Activated T-cell treated with anti-CD3 and anti-CD28 coated beads, Interleukin-2, amount 50 U/mL, for 72 hours (primary cell): ENCODE results near the gene FAM200B. TPM values are rescaled to one million over a fixed set of nuclear protein-coding genes. Genes with fewer than 3 reads are reported as not detected.
A peak's percentile ranks its signal among the peaks of the same experiment; 100 is the strongest.

Source experiments
- ATAC-seq, 2 donors: fragments of 150-1000 bp; cut with Tn5 transposase; replicated peaks in 1 of 2; 2 replicates each; pipeline ENCODE4 v1.10.0; 2021; ENCODE audit warnings: moderate library complexity in 2 of 2, mild to moderate bottlenecking in 1 of 2
- DNase-seq, 2 donors: peaks; one replicate each; pipeline ENCODE4 v3.0.0; 2021 to 2022; ENCODE audit warnings: mixed read lengths in 1 of 2
- H3K27ac Mint-ChIP-seq: one replicate; pipeline ENCODE4 v1.8.0; 2022; ENCODE audit warnings: mild to moderate bottlenecking, moderate library complexity, mixed read lengths
- H3K27me3 Mint-ChIP-seq: one replicate; pipeline ENCODE4 v1.8.0; 2022; ENCODE audit warnings: low read depth, mixed read lengths
- H3K36me3 Mint-ChIP-seq, 2 donors: one replicate each; pipeline ENCODE4 v1.8.0; 2022; ENCODE audit warnings: mixed read lengths in 2 of 2, mild to moderate bottlenecking in 1 of 2; ENCODE audit not compliant: insufficient read depth in 2 of 2
- H3K4me1 Mint-ChIP-seq: one replicate; pipeline ENCODE4 v1.8.0; 2022; ENCODE audit warnings: low read depth, mixed read lengths
- H3K4me3 Mint-ChIP-seq, 2 donors: one replicate each; pipeline ENCODE4 v1.8.0; 2022; ENCODE audit warnings: mild to moderate bottlenecking in 2 of 2, mixed read lengths in 2 of 2, moderate library complexity in 2 of 2
- H3K9me3 Mint-ChIP-seq, 2 donors: one replicate each; pipeline ENCODE4 v1.8.0; 2022; ENCODE audit warnings: mixed read lengths in 2 of 2
- total RNA-seq, 2 donors: library from RNA; stranded (reverse); gene quantifications; one replicate each; pipeline ENCODE4 v1.2.3, GENCODE V29; 2022

FAM200B gene
- 10 to 100 TPM; 15.8 to 23.1 TPM for total RNA-seq

GRCh38 chr4:15681372-15682241 is at the start of gene FAM200B:
Gene FAM200B, plus strand, starts transcription at chr4:15681827. Its CDS starts 5,151 bp downstream, at chr4:15686978.
- peak; percentile 97 for ATAC-seq
- Mint-ChIP-seq H3K27me3 (no peaks in the 10 kb centered on the region), H3K4me1 (peaks cover 53% of the 10 kb centered on the region), H3K9me3 (peaks cover 0 to 1% of the 10 kb centered on the region in 2 donors), H3K27ac (peak within 1 kb of the TSS; percentile 99), H3K4me3 (peak within 1 kb of the TSS; percentile 94 to 98), H3K36me3 (peaks cover 11 to 23% of the 10 kb centered on the region in 2 donors)
- peak; percentile 97 to 98 for DNase-seq

GRCh38 chr4:15636818-15637217 is 44.8 kb upstream of the FAM200B start:
- H3K4me1 Mint-ChIP-seq = no peaks in the 10 kb centered on the region
- peaks cover 10 to 23% of the 10 kb centered on the region in 2 donors for H3K36me3 Mint-ChIP-seq
- no peaks in the 10 kb centered on the region for H3K27me3 Mint-ChIP-seq
- no peak for DNase-seq
- H3K9me3 Mint-ChIP-seq = peaks cover 0 to 2% of the 10 kb centered on the region in 2 donors
- H3K4me3 Mint-ChIP-seq = no peak overlapping the region
- no peak for ATAC-seq
- no peak overlapping the region for H3K27ac Mint-ChIP-seq

GRCh38 chr4:15638418-15638817 is 43.2 kb upstream of the FAM200B start:
- no peak overlapping the region for H3K27ac Mint-ChIP-seq
- no peaks in the 10 kb centered on the region for H3K4me1 Mint-ChIP-seq
- no peak for DNase-seq
- H3K27me3 Mint-ChIP-seq = no peaks in the 10 kb centered on the region
- no peak overlapping the region for H3K4me3 Mint-ChIP-seq
- ATAC-seq = no peak
- H3K9me3 Mint-ChIP-seq = no peaks in the 10 kb centered on the region
- peaks cover 0 to 13% of the 10 kb centered on the region in 2 donors for H3K36me3 Mint-ChIP-seq

GRCh38 chr4:15648600-15648999 is 33.0 kb upstream of the FAM200B start:
- peak overlapping the region in 1 of 2 donors; percentile 6 for H3K4me3 Mint-ChIP-seq
- peaks cover 54% of the 10 kb centered on the region for H3K4me1 Mint-ChIP-seq
- no peaks in the 10 kb centered on the region for H3K36me3 Mint-ChIP-seq
- H3K27ac Mint-ChIP-seq = no peak overlapping the region
- ATAC-seq = no peak
- no peaks in the 10 kb centered on the region for H3K9me3 Mint-ChIP-seq
- DNase-seq = no peak
- H3K27me3 Mint-ChIP-seq = no peaks in the 10 kb centered on the region

GRCh38 chr4:15649914-15650545 is 31.6 kb upstream of the FAM200B start:
- ATAC-seq = peak; percentile 67 to 70
- H3K4me1 Mint-ChIP-seq = peaks cover 62% of the 10 kb centered on the region
- peaks cover 3 to 4% of the 10 kb centered on the region in 2 donors for H3K36me3 Mint-ChIP-seq
- DNase-seq = peak; percentile 56 to 63
- peak overlapping the region; percentile 66 for H3K27ac Mint-ChIP-seq
- H3K27me3 Mint-ChIP-seq = no peaks in the 10 kb centered on the region
- no peaks in the 10 kb centered on the region for H3K9me3 Mint-ChIP-seq
- H3K4me3 Mint-ChIP-seq = peak overlapping the region; percentile 59 to 71

GRCh38 chr4:15651676-15652075 is 30.0 kb upstream of the FAM200B start:
- H3K9me3 Mint-ChIP-seq = no peaks in the 10 kb centered on the region
- H3K36me3 Mint-ChIP-seq = peaks cover 5% of the 10 kb centered on the region in 2 donors
- H3K4me3 Mint-ChIP-seq = peak overlapping the region; percentile 29 to 72
- H3K4me1 Mint-ChIP-seq = peaks cover 71% of the 10 kb centered on the region
- H3K27ac Mint-ChIP-seq = no peak overlapping the region
- no peaks in the 10 kb centered on the region for H3K27me3 Mint-ChIP-seq
- ATAC-seq (no peak), DNase-seq (no peak)

- Mint-ChIP-seq H3K36me3 (peaks cover 5% of the 10 kb centered on the region in 2 donors), H3K27me3 (no peaks in the 10 kb centered on the region), H3K9me3 (no peaks in the 10 kb centered on the region), H3K4me3 (peak overlapping the region; percentile 15 to 100), H3K27ac (no peak overlapping the region), H3K4me1 (peaks cover 71% of the 10 kb centered on the region)
- no peak for DNase-seq
- ATAC-seq = no peak
Observed at GRCh38 chr4:15652191-15652590, 29.4 kb upstream of the FAM200B start.

GRCh38 chr4:15652841-15653240 is 28.8 kb upstream of the FAM200B start:
- DNase-seq (no peak), ATAC-seq (no peak)
- peaks cover 71% of the 10 kb centered on the region for H3K4me1 Mint-ChIP-seq
- no peaks in the 10 kb centered on the region for H3K27me3 Mint-ChIP-seq
- H3K9me3 Mint-ChIP-seq = no peaks in the 10 kb centered on the region
- peak overlapping the region; percentile 98 to 100 for H3K4me3 Mint-ChIP-seq
- H3K27ac Mint-ChIP-seq = peak overlapping the region; percentile 99
- peaks cover 5% of the 10 kb centered on the region in 2 donors for H3K36me3 Mint-ChIP-seq

- no peaks in the 10 kb centered on the region for H3K27me3 Mint-ChIP-seq
- no peaks in the 10 kb centered on the region for H3K9me3 Mint-ChIP-seq
- H3K27ac Mint-ChIP-seq = peak overlapping the region; percentile 99
- H3K4me3 Mint-ChIP-seq = peak overlapping the region; percentile 98 to 100
- no peak for ATAC-seq
- H3K4me1 Mint-ChIP-seq = peaks cover 68% of the 10 kb centered on the region
- DNase-seq = no peak
- peaks cover 5% of the 10 kb centered on the region in 2 donors for H3K36me3 Mint-ChIP-seq
Observed at GRCh38 chr4:15653420-15653819, 28.2 kb upstream of the FAM200B start.

- H3K27ac Mint-ChIP-seq = peak overlapping the region; percentile 99
- no peaks in the 10 kb centered on the region for H3K9me3 Mint-ChIP-seq
- no peak for DNase-seq
- H3K4me3 Mint-ChIP-seq = peak overlapping the region; percentile 98 to 100
- no peaks in the 10 kb centered on the region for H3K27me3 Mint-ChIP-seq
- no peak for ATAC-seq
- peaks cover 68% of the 10 kb centered on the region for H3K4me1 Mint-ChIP-seq
- peaks cover 5% of the 10 kb centered on the region in 2 donors for H3K36me3 Mint-ChIP-seq
Observed at GRCh38 chr4:15653864-15654592, 27.6 kb upstream of the FAM200B start.

GRCh38 chr4:15654593-15655222 is 26.9 kb upstream of the FAM200B start:
- H3K36me3 Mint-ChIP-seq = peaks cover 5% of the 10 kb centered on the region in 2 donors
- peaks cover 68% of the 10 kb centered on the region for H3K4me1 Mint-ChIP-seq
- DNase-seq = peak in 1 of 2 donors; percentile 41
- H3K9me3 Mint-ChIP-seq = no peaks in the 10 kb centered on the region
- ATAC-seq = peak; percentile 63 to 68
- H3K27ac Mint-ChIP-seq = peak overlapping the region; percentile 99
- H3K27me3 Mint-ChIP-seq = no peaks in the 10 kb centered on the region
- peak overlapping the region; percentile 98 to 100 for H3K4me3 Mint-ChIP-seq

GRCh38 chr4:15655223-15656037 is 26.2 kb upstream of the FAM200B start, which contains the start of gene FBXL5:
Gene FBXL5, minus strand, starts transcription at chr4:15655357. Its CDS starts 70 bp downstream, at chr4:15655287.
- peaks cover 68% of the 10 kb centered on the region for H3K4me1 Mint-ChIP-seq

More at GRCh38 chr4:15655223-15656037, 26.2 kb upstream of the FAM200B start, which contains the start of gene FBXL5:
- Mint-ChIP-seq H3K36me3 (peaks cover 5% of the 10 kb centered on the region in 2 donors), H3K27ac (peak within 1 kb of the TSS; percentile 99), H3K9me3 (no peaks in the 10 kb centered on the region), H3K4me3 (peak within 1 kb of the TSS; percentile 98 to 100), H3K27me3 (no peaks in the 10 kb centered on the region)
- DNase-seq (peak; percentile 88 to 90), ATAC-seq (peak; percentile 82 to 84)
